HepG2 (cell line): ENCODE data around the gene TSEN34. TPM values are rescaled to one million over a fixed set of nuclear protein-coding genes. Genes with fewer than 3 reads are reported as not detected.

Experiments used
- AGO1 ChIP-seq: fragments of 200-400 bp; formaldehyde crosslinking; IDR thresholded peaks from 2 replicates; pipeline ENCODE4 v1.6.1; 2017; ENCODE audit warnings: mild to moderate bottlenecking, low read depth, low read length, moderate library complexity; ENCODE audit not compliant: poor library complexity, severe bottlenecking
- EP300 ChIP-seq, 3 experiments: sonication (generic) in 1 of 3; formaldehyde crosslinking in 1 of 3; IDR thresholded peaks; 2 replicates each; pipeline versions ENCODE4 v1.5.1 to v1.6.1; 2011 to 2020; ENCODE audit warnings: low read depth in 2 of 3, low read length in 2 of 3, borderline replicate concordance in 1 of 3, improper control_type of control experiment in 1 of 3, mild to moderate bottlenecking in 1 of 3, missing genetic modification reagents in 1 of 3, moderate library complexity in 1 of 3
- HNRNPH1 ChIP-seq: fragments of 200-400 bp; formaldehyde crosslinking; optimal IDR thresholded peaks from 2 replicates; pipeline ENCODE3; 2017; ENCODE audit warnings: mild to moderate bottlenecking, low read depth, low read length
- RFX3 ChIP-seq: IDR thresholded peaks from 2 replicates; pipeline ENCODE4 v1.6.1; 2016; ENCODE audit warnings: missing biosample characterization, missing genetic modification reagents
- ZKSCAN8 ChIP-seq: IDR thresholded peaks from 2 replicates; pipeline ENCODE4 v1.6.1; 2016; ENCODE audit warnings: borderline replicate concordance, missing genetic modification reagents, missing compliant biosample characterization
- polyA plus RNA-seq, 8 experiments: library from polyadenylated mRNA; depleted of rRNA in 3 of 8; stranded (reverse) in 7 of 8; unstranded in 1 of 8; fragments of >200 nt; fragmentation: Illumina TruSeq in 4 of 8; extraction: Trizol in 4 of 8; gene quantifications; 2 replicates each; pipeline versions ENCODE4 v1.2.1 to v1.2.3, GENCODE V29; 2011 to 2016; ENCODE audit warnings: low read depth in 4 of 8, missing spikeins in 1 of 8, mixed read lengths in 1 of 8; ENCODE audit not compliant: insufficient read depth in 1 of 8
- total RNA-seq, 5 experiments: library from RNA; depleted of rRNA; stranded (reverse); fragments of >200 nt; fragmentation: Illumina TruSeq; extraction: Trizol; gene quantifications; 2 replicates each; pipeline ENCODE4 v1.2.3, GENCODE V29; 2016; ENCODE audit warnings: low read depth in 1 of 5
- TF ChIP-seq, protein P1 (sequence below): IDR thresholded peaks from 2 replicates; pipeline ENCODE4 v1.6.1; 2016; ENCODE audit warnings: low read depth, missing genetic modification reagents, missing compliant biosample characterization
- TF ChIP-seq, protein P2 (sequence below): sonication (generic); formaldehyde crosslinking; IDR thresholded peaks from 2 replicates; pipeline ENCODE4 v1.4.0; 2020; ENCODE audit warnings: mild to moderate bottlenecking, missing genetic modification reagents
- TF ChIP-seq, protein P3 (sequence below): sonication (generic); formaldehyde crosslinking; IDR thresholded peaks from 2 replicates; pipeline ENCODE4 v1.8.0; 2022; ENCODE audit warnings: mild to moderate bottlenecking, missing genetic modification reagents, moderate library complexity
- TF ChIP-seq, protein P4 (sequence below): sonication (generic); formaldehyde crosslinking; IDR thresholded peaks from 2 replicates; pipeline ENCODE4 v1.9.0; 2021; ENCODE audit warnings: missing genetic modification reagents, borderline replicate concordance
- TF ChIP-seq, protein P5 (sequence below): sonication (generic); formaldehyde crosslinking; IDR thresholded peaks from 2 replicates; pipeline ENCODE4 v1.4.0; 2020; ENCODE audit warnings: low read depth, mild to moderate bottlenecking, missing genetic modification reagents
- TF ChIP-seq, protein P6 (sequence below): sonication (generic); formaldehyde crosslinking; IDR thresholded peaks from 2 replicates; pipeline ENCODE4 v1.4.0; 2020; ENCODE audit warnings: low read depth, mild to moderate bottlenecking, missing genetic modification reagents

TSEN34 gene
- total and polyA plus RNA-seq, 2 of the 13 experiments (the other 11 are each of a cell fraction or from before 2014, with no cell fraction given): 55.1 to 65.4 TPM

DNA sequence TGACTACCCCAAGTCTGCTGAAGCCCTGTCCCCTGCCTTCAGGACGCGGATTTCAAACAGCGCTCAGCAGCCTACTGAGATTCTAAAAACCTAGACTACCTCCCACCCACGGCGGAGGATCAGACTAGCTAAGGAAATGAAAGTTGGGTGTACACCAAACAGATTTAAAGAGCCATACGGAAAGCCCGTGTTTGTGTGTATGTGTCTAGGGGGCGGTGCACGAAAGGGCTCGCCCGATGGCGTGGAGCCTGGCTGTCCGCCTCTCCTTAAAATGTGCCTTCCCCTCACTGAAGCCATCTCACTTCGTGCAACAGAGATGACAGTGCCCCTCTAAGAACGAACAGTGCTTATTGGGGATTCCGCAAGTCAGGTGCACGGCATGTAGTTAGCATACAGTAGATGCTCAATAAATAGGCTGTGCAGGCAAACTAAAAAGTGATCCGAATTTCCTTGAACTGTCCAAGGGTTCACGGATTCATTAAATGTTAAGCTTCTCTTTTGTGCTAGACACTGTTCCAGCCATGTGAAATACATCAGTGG is 32.2 kb upstream of the TSEN34 start (continued):
- TF ChIP-seq, protein P1, sequence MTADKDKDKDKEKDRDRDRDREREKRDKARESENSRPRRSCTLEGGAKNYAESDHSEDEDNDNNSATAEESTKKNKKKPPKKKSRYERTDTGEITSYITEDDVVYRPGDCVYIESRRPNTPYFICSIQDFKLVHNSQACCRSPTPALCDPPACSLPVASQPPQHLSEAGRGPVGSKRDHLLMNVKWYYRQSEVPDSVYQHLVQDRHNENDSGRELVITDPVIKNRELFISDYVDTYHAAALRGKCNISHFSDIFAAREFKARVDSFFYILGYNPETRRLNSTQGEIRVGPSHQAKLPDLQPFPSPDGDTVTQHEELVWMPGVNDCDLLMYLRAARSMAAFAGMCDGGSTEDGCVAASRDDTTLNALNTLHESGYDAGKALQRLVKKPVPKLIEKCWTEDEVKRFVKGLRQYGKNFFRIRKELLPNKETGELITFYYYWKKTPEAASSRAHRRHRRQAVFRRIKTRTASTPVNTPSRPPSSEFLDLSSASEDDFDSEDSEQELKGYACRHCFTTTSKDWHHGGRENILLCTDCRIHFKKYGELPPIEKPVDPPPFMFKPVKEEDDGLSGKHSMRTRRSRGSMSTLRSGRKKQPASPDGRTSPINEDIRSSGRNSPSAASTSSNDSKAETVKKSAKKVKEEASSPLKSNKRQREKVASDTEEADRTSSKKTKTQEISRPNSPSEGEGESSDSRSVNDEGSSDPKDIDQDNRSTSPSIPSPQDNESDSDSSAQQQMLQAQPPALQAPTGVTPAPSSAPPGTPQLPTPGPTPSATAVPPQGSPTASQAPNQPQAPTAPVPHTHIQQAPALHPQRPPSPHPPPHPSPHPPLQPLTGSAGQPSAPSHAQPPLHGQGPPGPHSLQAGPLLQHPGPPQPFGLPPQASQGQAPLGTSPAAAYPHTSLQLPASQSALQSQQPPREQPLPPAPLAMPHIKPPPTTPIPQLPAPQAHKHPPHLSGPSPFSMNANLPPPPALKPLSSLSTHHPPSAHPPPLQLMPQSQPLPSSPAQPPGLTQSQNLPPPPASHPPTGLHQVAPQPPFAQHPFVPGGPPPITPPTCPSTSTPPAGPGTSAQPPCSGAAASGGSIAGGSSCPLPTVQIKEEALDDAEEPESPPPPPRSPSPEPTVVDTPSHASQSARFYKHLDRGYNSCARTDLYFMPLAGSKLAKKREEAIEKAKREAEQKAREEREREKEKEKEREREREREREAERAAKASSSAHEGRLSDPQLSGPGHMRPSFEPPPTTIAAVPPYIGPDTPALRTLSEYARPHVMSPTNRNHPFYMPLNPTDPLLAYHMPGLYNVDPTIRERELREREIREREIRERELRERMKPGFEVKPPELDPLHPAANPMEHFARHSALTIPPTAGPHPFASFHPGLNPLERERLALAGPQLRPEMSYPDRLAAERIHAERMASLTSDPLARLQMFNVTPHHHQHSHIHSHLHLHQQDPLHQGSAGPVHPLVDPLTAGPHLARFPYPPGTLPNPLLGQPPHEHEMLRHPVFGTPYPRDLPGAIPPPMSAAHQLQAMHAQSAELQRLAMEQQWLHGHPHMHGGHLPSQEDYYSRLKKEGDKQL (CRISPR knock-in tag): no peak
- TF ChIP-seq EP300 (IDR thresholded peaks at IDR 0.05; ENCODE audit: low read depth in 2 of 2, low read length in 2 of 2) (no peak), EP300 (CRISPR knock-in tag; IDR thresholded peaks at IDR 0.05; ENCODE audit: borderline replicate concordance) (no peak), ZKSCAN8 (CRISPR knock-in tag) (0 out of 2 replicates have a peak, but pooled peaks have one; percentile 16), HNRNPH1 (no peak), AGO1 (no peak), RFX3 (CRISPR knock-in tag) (no peak)
- TF ChIP-seq, protein P2, sequence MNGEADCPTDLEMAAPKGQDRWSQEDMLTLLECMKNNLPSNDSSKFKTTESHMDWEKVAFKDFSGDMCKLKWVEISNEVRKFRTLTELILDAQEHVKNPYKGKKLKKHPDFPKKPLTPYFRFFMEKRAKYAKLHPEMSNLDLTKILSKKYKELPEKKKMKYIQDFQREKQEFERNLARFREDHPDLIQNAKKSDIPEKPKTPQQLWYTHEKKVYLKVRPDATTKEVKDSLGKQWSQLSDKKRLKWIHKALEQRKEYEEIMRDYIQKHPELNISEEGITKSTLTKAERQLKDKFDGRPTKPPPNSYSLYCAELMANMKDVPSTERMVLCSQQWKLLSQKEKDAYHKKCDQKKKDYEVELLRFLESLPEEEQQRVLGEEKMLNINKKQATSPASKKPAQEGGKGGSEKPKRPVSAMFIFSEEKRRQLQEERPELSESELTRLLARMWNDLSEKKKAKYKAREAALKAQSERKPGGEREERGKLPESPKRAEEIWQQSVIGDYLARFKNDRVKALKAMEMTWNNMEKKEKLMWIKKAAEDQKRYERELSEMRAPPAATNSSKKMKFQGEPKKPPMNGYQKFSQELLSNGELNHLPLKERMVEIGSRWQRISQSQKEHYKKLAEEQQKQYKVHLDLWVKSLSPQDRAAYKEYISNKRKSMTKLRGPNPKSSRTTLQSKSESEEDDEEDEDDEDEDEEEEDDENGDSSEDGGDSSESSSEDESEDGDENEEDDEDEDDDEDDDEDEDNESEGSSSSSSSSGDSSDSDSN: 0 out of 2 replicates have a peak, but pooled peaks have one; percentile 17
- TF ChIP-seq, protein P3, sequence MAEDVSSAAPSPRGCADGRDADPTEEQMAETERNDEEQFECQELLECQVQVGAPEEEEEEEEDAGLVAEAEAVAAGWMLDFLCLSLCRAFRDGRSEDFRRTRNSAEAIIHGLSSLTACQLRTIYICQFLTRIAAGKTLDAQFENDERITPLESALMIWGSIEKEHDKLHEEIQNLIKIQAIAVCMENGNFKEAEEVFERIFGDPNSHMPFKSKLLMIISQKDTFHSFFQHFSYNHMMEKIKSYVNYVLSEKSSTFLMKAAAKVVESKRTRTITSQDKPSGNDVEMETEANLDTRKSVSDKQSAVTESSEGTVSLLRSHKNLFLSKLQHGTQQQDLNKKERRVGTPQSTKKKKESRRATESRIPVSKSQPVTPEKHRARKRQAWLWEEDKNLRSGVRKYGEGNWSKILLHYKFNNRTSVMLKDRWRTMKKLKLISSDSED (CRISPR knock-in tag): no peak
- TF ChIP-seq, protein P4, sequence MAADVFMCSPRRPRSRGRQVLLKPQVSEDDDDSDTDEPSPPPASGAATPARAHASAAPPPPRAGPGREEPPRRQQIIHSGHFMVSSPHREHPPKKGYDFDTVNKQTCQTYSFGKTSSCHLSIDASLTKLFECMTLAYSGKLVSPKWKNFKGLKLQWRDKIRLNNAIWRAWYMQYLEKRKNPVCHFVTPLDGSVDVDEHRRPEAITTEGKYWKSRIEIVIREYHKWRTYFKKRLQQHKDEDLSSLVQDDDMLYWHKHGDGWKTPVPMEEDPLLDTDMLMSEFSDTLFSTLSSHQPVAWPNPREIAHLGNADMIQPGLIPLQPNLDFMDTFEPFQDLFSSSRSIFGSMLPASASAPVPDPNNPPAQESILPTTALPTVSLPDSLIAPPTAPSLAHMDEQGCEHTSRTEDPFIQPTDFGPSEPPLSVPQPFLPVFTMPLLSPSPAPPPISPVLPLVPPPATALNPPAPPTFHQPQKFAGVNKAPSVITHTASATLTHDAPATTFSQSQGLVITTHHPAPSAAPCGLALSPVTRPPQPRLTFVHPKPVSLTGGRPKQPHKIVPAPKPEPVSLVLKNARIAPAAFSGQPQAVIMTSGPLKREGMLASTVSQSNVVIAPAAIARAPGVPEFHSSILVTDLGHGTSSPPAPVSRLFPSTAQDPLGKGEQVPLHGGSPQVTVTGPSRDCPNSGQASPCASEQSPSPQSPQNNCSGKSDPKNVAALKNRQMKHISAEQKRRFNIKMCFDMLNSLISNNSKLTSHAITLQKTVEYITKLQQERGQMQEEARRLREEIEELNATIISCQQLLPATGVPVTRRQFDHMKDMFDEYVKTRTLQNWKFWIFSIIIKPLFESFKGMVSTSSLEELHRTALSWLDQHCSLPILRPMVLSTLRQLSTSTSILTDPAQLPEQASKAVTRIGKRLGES (CRISPR knock-in tag): no peak
- TF ChIP-seq, protein P5, sequence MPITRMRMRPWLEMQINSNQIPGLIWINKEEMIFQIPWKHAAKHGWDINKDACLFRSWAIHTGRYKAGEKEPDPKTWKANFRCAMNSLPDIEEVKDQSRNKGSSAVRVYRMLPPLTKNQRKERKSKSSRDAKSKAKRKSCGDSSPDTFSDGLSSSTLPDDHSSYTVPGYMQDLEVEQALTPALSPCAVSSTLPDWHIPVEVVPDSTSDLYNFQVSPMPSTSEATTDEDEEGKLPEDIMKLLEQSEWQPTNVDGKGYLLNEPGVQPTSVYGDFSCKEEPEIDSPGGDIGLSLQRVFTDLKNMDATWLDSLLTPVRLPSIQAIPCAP (CRISPR knock-in tag): no peak
- TF ChIP-seq, protein P6, sequence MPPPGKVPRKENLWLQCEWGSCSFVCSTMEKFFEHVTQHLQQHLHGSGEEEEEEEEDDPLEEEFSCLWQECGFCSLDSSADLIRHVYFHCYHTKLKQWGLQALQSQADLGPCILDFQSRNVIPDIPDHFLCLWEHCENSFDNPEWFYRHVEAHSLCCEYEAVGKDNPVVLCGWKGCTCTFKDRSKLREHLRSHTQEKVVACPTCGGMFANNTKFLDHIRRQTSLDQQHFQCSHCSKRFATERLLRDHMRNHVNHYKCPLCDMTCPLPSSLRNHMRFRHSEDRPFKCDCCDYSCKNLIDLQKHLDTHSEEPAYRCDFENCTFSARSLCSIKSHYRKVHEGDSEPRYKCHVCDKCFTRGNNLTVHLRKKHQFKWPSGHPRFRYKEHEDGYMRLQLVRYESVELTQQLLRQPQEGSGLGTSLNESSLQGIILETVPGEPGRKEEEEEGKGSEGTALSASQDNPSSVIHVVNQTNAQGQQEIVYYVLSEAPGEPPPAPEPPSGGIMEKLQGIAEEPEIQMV (CRISPR knock-in tag): no peak
